C1 segment of cervical spinal cord (tissue), 14 donors: Measurements from ENCODE around the gene PPIC.

Experiments
- DNase-seq, 14 donors: peaks; one replicate each; lab custom pipeline; 2025; lab: John Stamatoyannopoulos, UW

PPIC gene

DNA sequence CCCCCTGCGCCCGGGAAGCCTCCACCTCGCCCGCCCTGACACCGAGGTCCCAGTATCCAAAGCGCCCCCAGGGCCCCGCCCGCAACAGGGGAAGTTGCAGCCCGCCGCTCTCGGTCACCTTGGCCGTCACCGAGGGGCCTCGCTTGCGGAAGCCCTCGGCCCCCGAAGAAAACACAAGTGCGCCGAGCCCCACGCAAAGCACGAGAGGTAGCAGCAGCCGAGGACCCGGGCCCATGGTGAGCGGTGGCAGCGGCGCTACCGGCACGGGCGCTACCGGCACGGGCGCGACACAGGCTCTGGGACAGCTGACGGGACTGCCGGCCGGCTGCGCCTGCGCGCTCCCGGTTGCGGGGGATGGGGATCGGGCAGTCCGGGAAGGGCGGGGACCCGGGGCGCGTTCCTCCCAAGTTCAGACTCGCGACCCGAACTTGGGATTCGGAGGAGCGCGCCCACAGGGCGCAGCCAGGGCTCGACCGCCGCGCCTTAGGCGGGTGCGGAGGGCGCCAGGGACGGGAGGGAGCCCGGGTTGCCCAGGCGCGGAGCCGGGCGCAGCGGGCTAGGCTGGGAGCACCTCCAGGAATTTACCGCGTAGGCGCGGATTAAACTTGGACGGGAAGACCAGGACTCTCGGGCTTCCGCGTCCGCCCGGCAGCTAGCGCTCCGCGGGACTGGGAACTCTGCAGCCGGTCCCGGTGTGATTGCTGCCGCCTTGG is at the start of gene PPIC:
Gene PPIC (minus strand): TSS at position 335 of the 713 bp plus-strand sequence. CDS start 100 bp downstream, at position 235.
- DNase-seq: peak in 13 of 14 donors; percentile 15 to 79 (median 51)

GRCh38 chr5:123085638-123086286 is 49.2 kb upstream of the PPIC start:
- DNase-seq: no peak

GRCh38 chr5:123084730-123085605 is 48.4 kb upstream of the PPIC start:
- DNase-seq: no peak

- no peak for DNase-seq
Observed at GRCh38 chr5:123083298-123083697, 46.8 kb upstream of the PPIC start.

- no peak for DNase-seq
Observed at GRCh38 chr5:123080215-123080614, 43.7 kb upstream of the PPIC start.

- DNase-seq: no peak
Observed at GRCh38 chr5:123075521-123076163, 39.1 kb upstream of the PPIC start.

- no peak for DNase-seq
Observed at GRCh38 chr5:123068368-123068938, 31.9 kb upstream of the PPIC start.

- DNase-seq: no peak
Observed at GRCh38 chr5:123066016-123066415, 29.5 kb upstream of the PPIC start.

DNA sequence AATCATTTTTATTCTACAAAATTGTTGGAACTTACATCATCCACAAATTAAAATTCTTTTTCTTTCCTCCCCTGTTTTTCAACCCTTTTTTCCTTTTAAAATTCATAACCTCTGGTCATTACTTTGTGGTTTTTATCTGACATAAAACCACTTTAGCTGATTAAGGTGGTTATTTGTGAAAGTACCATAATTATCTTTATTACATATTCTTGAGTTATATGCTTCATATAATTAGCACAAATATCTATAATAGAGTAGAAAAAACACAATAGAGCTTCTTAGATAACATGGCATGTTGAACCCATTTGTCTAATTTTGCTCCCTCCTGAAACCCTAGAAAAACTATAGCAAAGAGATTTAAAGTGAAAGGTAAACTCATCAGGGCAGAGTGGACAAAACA is 22.9 kb upstream of the PPIC start:
- DNase-seq: no peak

- no peak for DNase-seq
Observed at GRCh38 chr5:123051206-123051605, 14.7 kb upstream of the PPIC start.

GRCh38 chr5:123047706-123048105 is 11.2 kb upstream of the PPIC start:
- no peak for DNase-seq

DNA sequence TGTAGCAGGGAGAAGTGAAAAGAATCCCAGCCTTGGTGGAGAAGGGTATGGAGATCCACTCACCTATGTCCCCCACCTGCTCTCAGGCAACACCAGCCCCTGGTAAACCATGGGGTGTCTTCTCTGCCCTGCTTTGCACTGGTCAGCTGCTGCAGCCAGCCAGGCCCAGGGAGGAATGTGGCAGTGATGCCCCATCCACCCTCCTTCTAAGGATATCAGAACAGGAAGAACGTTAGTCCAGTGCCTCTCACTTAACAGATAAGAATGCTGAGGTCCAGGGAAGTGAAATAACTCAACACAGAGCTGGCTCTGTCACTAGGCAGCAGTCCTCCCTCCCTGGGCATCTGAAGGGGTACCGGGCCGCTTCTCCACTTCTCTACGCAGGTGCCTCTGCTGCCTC is 9.7 kb upstream of the PPIC start:
- no peak for DNase-seq

DNA sequence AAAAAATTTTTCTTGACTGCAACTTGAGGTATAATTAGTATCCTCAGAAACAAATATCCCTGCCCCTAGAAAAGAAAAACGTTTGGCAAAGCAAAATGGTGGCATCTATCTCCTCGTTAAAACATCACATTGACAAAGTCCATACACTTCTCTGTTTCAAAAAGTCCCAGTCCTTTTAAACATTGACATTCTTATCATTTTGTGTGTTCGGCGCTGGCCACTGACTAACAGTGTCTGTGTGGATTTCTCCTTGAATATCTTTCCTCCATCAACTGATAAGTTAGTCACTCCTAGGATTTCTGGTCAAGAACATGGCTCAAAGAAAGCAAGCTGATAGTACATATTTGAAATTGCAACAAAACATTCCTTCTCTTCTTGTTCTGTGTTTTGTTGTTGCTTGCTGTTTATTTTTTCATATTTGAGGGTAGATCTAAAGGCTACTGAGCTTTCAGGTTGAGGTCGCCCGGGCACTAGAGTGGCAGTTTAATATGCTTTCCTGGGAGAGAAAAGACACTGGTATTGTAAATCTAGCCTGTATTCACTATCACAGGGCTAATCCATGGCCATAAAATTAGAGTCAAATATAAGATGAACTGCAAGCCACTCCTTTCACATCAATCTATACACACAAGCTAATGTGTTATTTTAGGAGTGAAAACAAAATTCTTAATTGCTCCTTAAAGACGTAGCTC is 8.5 kb upstream of the PPIC start:
- DNase-seq: no peak

DNA sequence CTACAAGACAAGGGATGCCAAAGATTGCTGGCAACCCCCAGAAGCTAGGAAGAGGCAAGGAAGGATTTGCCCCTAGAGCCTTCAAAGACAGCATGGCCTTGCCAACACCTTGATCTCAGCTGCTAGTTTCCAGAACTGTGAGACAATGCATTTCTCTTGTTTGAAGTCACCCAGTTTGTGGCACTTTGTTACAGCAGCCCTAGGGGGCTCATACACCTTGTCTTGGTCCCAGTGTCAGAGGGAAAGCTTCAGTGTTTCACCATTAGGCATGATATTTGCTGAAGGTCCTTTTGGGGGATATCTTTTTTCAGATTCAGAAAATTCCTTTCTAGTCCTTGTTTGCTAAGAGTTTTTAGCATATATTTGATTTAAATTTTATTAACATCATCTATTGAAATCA is 3.1 kb upstream of the PPIC start:
- DNase-seq: no peak

GRCh38 chr5:123037104-123037418 is 536 bp upstream of the PPIC start:
- no peak for DNase-seq

DNA sequence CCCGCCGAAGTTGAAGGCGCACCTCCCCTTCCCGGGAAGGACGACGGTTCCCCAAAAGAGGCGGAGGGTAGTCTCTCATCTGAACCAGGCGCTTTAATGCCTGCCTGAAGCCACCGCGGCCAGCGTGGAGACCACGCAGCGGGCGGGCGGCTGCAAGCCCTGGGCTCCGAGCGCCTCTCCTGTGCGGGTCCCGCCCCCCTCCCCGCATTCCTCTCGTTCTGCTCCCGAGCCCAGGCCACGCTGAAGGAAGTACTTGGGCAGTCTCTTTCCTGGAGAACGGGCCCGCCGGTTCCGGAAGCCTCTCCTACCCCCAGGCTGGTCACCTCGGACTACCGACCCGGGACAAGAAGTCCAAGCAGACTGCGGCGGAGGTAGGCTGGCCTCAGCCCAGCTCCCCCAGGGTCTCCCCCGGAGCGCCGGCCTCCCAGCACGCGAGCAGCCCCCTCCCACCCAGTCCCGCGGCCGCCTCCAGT is 571 bp downstream of the PPIC start:
- DNase-seq: peak in 6 of 14 donors; percentile 38 to 69 (median 48)

- DNase-seq: peak in 1 of 14 donors; percentile 14
Observed at GRCh38 chr5:123035360-123035917, 1.1 kb downstream of the PPIC start.

DNA sequence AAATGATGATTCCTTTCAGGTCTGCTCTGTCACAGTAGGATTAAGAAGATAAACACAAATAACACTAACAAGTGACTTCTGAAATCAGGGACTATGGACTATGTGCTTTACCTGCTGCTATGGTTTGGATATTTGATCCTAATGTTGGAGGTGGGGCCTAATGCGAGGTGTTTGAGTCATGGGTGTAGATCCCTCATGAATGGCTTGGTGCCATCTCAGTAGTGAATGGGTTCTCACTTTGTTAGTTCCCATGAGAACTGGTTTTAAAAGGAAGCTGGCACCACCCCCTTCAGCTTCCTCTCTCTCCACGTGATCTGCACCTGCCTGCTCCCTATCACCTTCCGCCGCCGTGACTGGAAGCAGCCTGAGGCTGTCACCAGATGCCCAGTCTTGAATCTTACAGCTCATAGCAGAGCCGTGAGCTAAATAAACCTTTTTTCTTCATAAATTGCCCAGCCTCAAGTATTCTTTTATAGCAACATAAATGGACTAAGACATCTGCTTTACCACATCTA is 3.3 kb downstream of the PPIC start:
- no peak for DNase-seq

DNA sequence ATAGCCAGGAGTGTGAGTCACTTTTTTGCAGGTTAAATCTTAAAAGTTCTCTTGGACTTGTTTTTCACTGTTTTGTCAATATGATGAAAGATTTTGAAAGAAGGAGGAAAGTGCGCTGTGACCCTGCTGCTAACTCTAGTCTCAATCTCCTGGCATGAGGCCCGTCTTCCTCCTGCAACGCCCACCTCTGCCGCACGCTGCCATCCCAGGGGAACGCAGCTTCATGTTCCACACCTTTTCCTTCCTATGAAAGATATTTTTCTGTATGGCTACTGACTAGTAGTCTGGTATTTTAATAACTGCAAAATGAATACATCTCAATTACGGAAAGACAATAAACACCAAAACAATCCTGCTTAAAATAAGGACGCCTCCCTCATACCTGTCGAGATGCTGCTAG is 8.3 kb downstream of the PPIC start:
- no peak for DNase-seq

GRCh38 chr5:123014689-123015088 is 21.8 kb downstream of the PPIC start:
- no peak for DNase-seq
